GM18526 (cell line): ENCODE measurements around the gene CLTA.

Source experiments
- POLR2A ChIP-seq: IDR thresholded peaks from 3 replicates; pipeline ENCODE4 v1.6.1; 2011; ENCODE audit not compliant: insufficient read length; ENCODE audit errors: extremely low read depth

CLTA gene

DNA sequence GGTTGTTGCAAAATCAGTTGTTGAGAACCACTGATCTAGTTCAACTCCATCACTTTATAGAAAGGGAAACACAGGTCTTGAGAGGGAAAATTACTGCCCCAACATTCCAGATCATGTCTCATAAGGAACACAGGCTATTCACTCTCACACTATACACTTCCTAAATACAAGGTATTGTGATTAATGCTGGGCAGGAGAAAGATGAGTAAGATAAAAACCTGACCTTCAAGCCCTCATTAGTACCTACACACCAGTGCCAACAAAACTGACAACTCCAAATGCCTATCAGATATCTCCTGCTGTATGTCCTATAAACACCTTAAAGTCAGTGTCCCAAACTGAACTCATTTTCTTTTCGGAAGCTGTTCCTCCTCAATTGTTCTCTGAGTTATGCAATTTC is 59.4 kb downstream of the CLTA start:
- no peak for TF ChIP-seq POLR2A

- no peak for TF ChIP-seq POLR2A
These were observed 60.7 kb downstream of the CLTA start for GRCh38 chr9:36251428-36251827.

DNA sequence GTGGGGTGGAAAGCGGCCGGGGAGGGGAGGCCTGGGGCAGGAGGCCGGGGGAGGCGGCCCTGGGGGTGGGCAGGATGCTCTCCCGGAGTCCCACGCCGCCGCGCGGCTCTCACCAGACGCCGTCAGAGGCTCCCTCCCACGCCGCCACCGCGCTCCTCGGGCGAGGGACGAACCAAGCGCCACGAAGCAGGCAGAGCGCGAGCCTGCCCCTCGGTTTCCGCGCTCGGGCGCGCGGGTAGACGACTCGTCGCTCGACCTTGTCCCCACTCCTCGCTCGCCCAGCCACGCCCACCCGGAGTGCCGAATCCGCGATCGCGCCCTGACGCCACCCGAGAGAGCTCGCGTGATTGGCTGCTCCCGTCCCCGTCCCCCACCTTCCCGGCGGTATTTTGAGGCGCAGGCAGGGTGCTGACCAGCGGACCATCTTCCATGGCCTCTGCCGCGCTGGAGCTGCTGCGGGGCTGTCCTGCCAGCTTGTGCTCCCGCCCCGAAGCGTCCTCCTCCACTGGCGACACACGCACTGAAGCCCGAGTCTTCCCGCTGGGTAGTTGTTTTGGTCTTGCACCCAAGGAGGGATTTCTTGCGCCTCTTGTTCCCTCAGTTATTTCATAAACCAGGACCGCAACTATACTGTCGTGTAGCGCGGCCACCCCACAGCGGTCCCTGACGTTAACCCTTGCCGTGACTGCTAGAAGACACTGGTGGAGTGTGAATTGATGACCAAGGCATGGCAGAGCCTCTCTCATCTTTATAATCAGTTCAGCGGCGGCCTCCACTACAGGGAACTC is 67.7 kb downstream of the CLTA start, which contains the start of gene GNE:
Gene GNE (minus strand): TSS at position 241 of the 788 bp plus-strand sequence. CDS start 9,093 bp downstream, outside the sequence.
- peak; percentile 87 for TF ChIP-seq POLR2A

- TF ChIP-seq POLR2A, result no peak
These were observed 68.3 kb downstream of the CLTA start for GRCh38 chr9:36258996-36259533.
